GM12878 (cell line): ENCODE measurements around the gene NDST4. TPM values are rescaled to one million over a fixed set of nuclear protein-coding genes. Genes with fewer than 3 reads are reported as not detected.

ENCODE experiments used
- ATAC-seq: fragments of 200-7000 bp; cut with Tn5 transposase; 3 replicates; pipeline ENCODE4 v1.9.1; 2020; ENCODE audit warnings: mild to moderate bottlenecking, moderate library complexity
- BruUV-seq: library from RNA; stranded (reverse); fragments of 400-500 nt; replicated peaks from 2 replicates; lab custom pipeline; 2021; lab: Mats Ljungman, UMichigan
- CTCF ChIA-PET: fragments of 300-600 bp; sonication (Branson Sonifier 250); formaldehyde crosslinking; extraction: SDS; loops from one replicate; lab custom pipeline; 2021; ENCODE audit warnings: inconsistent platforms; lab: Yijun Ruan, JAX
- POLR2A ChIA-PET: fragments of 350-600 bp; formaldehyde crosslinking; extraction: SDS; loops from one replicate; lab custom pipeline; 2021; ENCODE audit warnings: inconsistent platforms; lab: Charles Lee
- RAD21 ChIA-PET: fragments of 300-600 bp; sonication (Branson Sonifier 250); formaldehyde crosslinking; loops from one replicate; lab custom pipeline; 2023; ENCODE audit warnings: antibody characterized with exemption; ENCODE audit not compliant: unreplicated experiment; lab: Charles Lee
- SMC1A ChIA-PET: fragments of 300-600 bp; sonication (Branson Sonifier 250); formaldehyde crosslinking; loops from one replicate; lab custom pipeline; 2023; ENCODE audit not compliant: unreplicated experiment, uncharacterized antibody; lab: Charles Lee
- DNase-seq: peaks from one replicate; pipeline ENCODE4 v3.0.0-alpha.2; 2011; ENCODE audit warnings: low read depth, low spot score
- FAIRE-seq: peaks from 3 replicates; lab custom pipeline; 2011; peaks lifted over from hg19 to GRCh38; lab: Jason Lieb, UNC
- H2AFZ ChIP-seq: 2 replicates; pipeline ENCODE4 v1.6.0; 2011; ENCODE audit warnings: low read depth, low read length, control low read depth; ENCODE audit not compliant: control insufficient read depth
- H3K27ac ChIP-seq: 2 replicates; pipeline ENCODE4 v1.5.1; 2011; ENCODE audit warnings: control low read depth; ENCODE audit not compliant: control insufficient read depth, insufficient read depth
- H3K27me3 ChIP-seq, 2 experiments: replicated peaks in 1 of 2; 2 replicates each; pipeline versions ENCODE4 v1.6.0 to v1.6.1; 2011; ENCODE audit warnings: low read length in 1 of 2; ENCODE audit not compliant: control insufficient read depth in 2 of 2, insufficient read depth in 2 of 2
- H3K36me3 ChIP-seq, 2 experiments: 2 replicates each; pipeline ENCODE4 v1.5.1; 2011; ENCODE audit warnings: low read length in 1 of 2; ENCODE audit not compliant: control insufficient read depth in 2 of 2, insufficient read depth in 2 of 2
- H3K4me1 ChIP-seq: 2 replicates; pipeline ENCODE4 v1.6.1; 2011; ENCODE audit warnings: mild to moderate bottlenecking, low read length, moderate library complexity, mixed read lengths; ENCODE audit not compliant: control insufficient read depth, insufficient read depth
- H3K4me2 ChIP-seq: 2 replicates; pipeline ENCODE4 v1.6.0; 2011; ENCODE audit warnings: control low read depth; ENCODE audit not compliant: control insufficient read depth, insufficient read depth
- H3K4me3 ChIP-seq: fragments of 200-600 bp; sonication (generic); 2 replicates; pipeline ENCODE4 v1.5.1; 2016
- H3K79me2 ChIP-seq: 2 replicates; pipeline ENCODE4 v1.6.0; 2011; ENCODE audit warnings: low read length; ENCODE audit not compliant: control insufficient read depth, insufficient read depth
- H3K9ac ChIP-seq: 2 replicates; pipeline ENCODE4 v1.8.0; 2011; ENCODE audit warnings: low read length, control low read depth, mixed read lengths; ENCODE audit not compliant: control insufficient read depth, insufficient read depth
- H3K9me3 ChIP-seq: replicated peaks from 3 replicates; pipeline ENCODE4 v1.5.1; 2011; ENCODE audit warnings: mild to moderate bottlenecking, low read length; ENCODE audit not compliant: control insufficient read depth, insufficient read depth
- H4K20me1 ChIP-seq: 2 replicates; pipeline ENCODE4 v1.6.0; 2011; ENCODE audit not compliant: control insufficient read depth, insufficient read depth
- BCLAF1 ChIP-seq: fragments of 450-650 bp; IDR thresholded peaks from 2 replicates; pipeline ENCODE4 v1.6.1; 2017; ENCODE audit warnings: antibody characterized with exemption, mild to moderate bottlenecking, moderate library complexity
- BMI1 ChIP-seq: fragments of 450-650 bp; IDR thresholded peaks from 2 replicates; pipeline ENCODE4 v1.6.1; 2016; ENCODE audit warnings: mild to moderate bottlenecking, moderate library complexity, borderline replicate concordance
- CBFB ChIP-seq: IDR thresholded peaks from 2 replicates; pipeline ENCODE4 v1.6.1; 2016; ENCODE audit warnings: antibody characterized with exemption, low read depth
- CHD2 ChIP-seq: IDR thresholded peaks from 2 replicates; pipeline ENCODE4 v1.6.1; 2011; ENCODE audit warnings: low read depth, low read length, improper control_type of control experiment, borderline replicate concordance
- EP300 ChIP-seq, 2 experiments: fragments of 150-350 bp in 1 of 2; IDR thresholded peaks; 2 replicates each; pipeline ENCODE4 v1.6.1; 2011 to 2012; ENCODE audit warnings: low read depth in 2 of 2, low read length in 2 of 2, borderline replicate concordance in 1 of 2, improper control_type of control experiment in 1 of 2, inconsistent platforms in 1 of 2; ENCODE audit not compliant: control insufficient read depth in 1 of 2
- HSF1 ChIP-seq: fragments of 150-350 bp; IDR thresholded peaks from 2 replicates; pipeline ENCODE4 v1.6.1; 2014; ENCODE audit warnings: mild to moderate bottlenecking, low read depth, low read length
- NFYA ChIP-seq: IDR thresholded peaks from 2 replicates; pipeline ENCODE4 v1.6.1; 2011; ENCODE audit warnings: low read depth, mild to moderate bottlenecking, low read length, improper control_type of control experiment, borderline replicate concordance
- REST ChIP-seq: IDR thresholded peaks from 2 replicates; pipeline ENCODE4 v1.6.1; 2012; ENCODE audit warnings: mild to moderate bottlenecking, low read depth, low read length
- SMC3 ChIP-seq: IDR thresholded peaks from 2 replicates; pipeline ENCODE4 v1.6.1; 2011; ENCODE audit warnings: low read length, improper control_type of control experiment, borderline replicate concordance
- ZBED1 ChIP-seq: IDR thresholded peaks from 2 replicates; pipeline ENCODE4 v1.6.1; 2016; ENCODE audit warnings: borderline replicate concordance
- ZNF687 ChIP-seq: fragments of 450-650 bp; IDR thresholded peaks from 2 replicates; pipeline ENCODE4 v1.6.1; 2017; ENCODE audit warnings: mild to moderate bottlenecking, moderate library complexity
- in situ Hi-C: fragments of 300-500 bp; cut with MboI; formaldehyde crosslinking; loops from 9 replicates; pipeline ENCODE4 v1.14.3; 2018; ENCODE audit warnings: mixed read lengths
- intact Hi-C: fragments of 100-400 bp; cut with micrococcal nuclease; formaldehyde crosslinking; loops from one replicate; pipeline ENCODE4 v1.14.2; 2022; ENCODE audit not compliant: unreplicated experiment
- polyA plus RNA-seq, 11 experiments: library from polyadenylated mRNA; depleted of rRNA in 4 of 11; unstranded in 6 of 11; stranded (reverse) in 5 of 11; fragments of >200 nt; fragmentation: Nextera tagmentation in 4 of 11; fragmentation: Illumina TruSeq in 1 of 11; extraction: Ambion mirVana in 4 of 11; extraction: Trizol in 1 of 11; gene quantifications; 1 replicate in 1 of 11; 2 replicates in 10 of 11; pipeline versions ENCODE4 v1.2.1 to v1.2.3, GENCODE V29; 2011 to 2016; ENCODE audit warnings: inconsistent platforms in 2 of 11, missing spikeins in 2 of 11, low read depth in 1 of 11
- total RNA-seq, 4 experiments: library from RNA; depleted of rRNA in 3 of 4; stranded (reverse); fragments of >200 nt in 3 of 4; fragmentation: Illumina TruSeq in 1 of 4; extraction: Trizol in 1 of 4; gene quantifications; 2 replicates each; pipeline versions ENCODE4 v1.2.1 to v1.2.3, GENCODE V29; 2013 to 2021

The NDST4 gene
- total and polyA plus RNA-seq, 10 of the 15 experiments (the other 5 are each of a cell fraction or from before 2014, with no cell fraction given) = 0.04 to 0.11 (median 0.07) TPM; not detected in 6

- no peak for TF ChIP-seq ZBED1
- no peak for TF ChIP-seq HSF1
- no peak for TF ChIP-seq EP300 (IDR thresholded peaks at IDR 0.05; ENCODE audit: borderline replicate concordance in 1 of 2, control insufficient read depth in 1 of 2, low read depth in 2 of 2, low read length in 2 of 2)
Observed at GRCh38 chr4:114791976-114792375, 321.4 kb downstream of the NDST4 start (continued).

GRCh38 chr4:114785570-114785969, 327.9 kb downstream of the NDST4 start:
- no peak overlapping the region for H3K4me2 ChIP-seq
- no peak for TF ChIP-seq REST
- no peak for TF ChIP-seq CBFB
- no peak for TF ChIP-seq BMI1
- TF ChIP-seq NFYA = no peak
- no peak for TF ChIP-seq SMC3
- no peak for TF ChIP-seq CHD2
- TF ChIP-seq ZNF687 = no peak
- no peak for TF ChIP-seq BCLAF1

More at GRCh38 chr4:114785570-114785969, 327.9 kb downstream of the NDST4 start:
- Histone ChIP-seq H4K20me1 (no peaks in the 10 kb centered on the region), H3K79me2 (no peaks in the 10 kb centered on the region), H3K27ac (no peak overlapping the region), H3K9me3 (no peaks in the 10 kb centered on the region), H3K4me1 (no peaks in the 10 kb centered on the region), H3K9ac (no peak overlapping the region), H3K4me3 (no peak overlapping the region), H3K36me3 (no peaks in the 10 kb centered on the region), H3K27me3 (peaks cover 0 to 1% of the 10 kb centered on the region in 2 experiments; a peak in 1 of 4 replicates), H2AFZ (no peak overlapping the region)
- no peak for FAIRE-seq
- POLR2A ChIA-PET = no interaction called here
- ATAC-seq = no peak
- DNase-seq = no peak
- SMC1A ChIA-PET = no interaction called here
- intact Hi-C loops (no loop called here), in situ Hi-C loops (no loop called here)
- BruUV-seq = no TSS peak
- CTCF ChIA-PET = no interaction called here
- RAD21 ChIA-PET = no interaction called here
